K562 (cell line): ENCODE data around the gene OVCA2. TPM values are rescaled to one million over a fixed set of nuclear protein-coding genes. Genes with fewer than 3 reads are reported as not detected.

ENCODE experiments used
- ATAC-seq: fragments of 200-7000 bp; cut with Tn5 transposase; 3 replicates; pipeline ENCODE4 v1.9.1; 2020; ENCODE audit warnings: moderate library complexity
- BruUV-seq: library from RNA; stranded (reverse); fragments of 400-500 nt; replicated peaks from 2 replicates; lab custom pipeline; 2021; lab: Mats Ljungman, UMichigan
- CTCF ChIA-PET: fragments of 300-600 bp; formaldehyde crosslinking; extraction: SDS; loops from one replicate; lab custom pipeline; 2021; ENCODE audit warnings: low intra/inter-chr PET ratio; lab: Yijun Ruan, JAX
- POLR2A ChIA-PET: fragments of 300-600, 350-650 bp; sonication (Branson Sonifier 250); formaldehyde crosslinking; extraction: SDS; loops from one replicate; lab custom pipeline; 2021; ENCODE audit warnings: antibody characterized with exemption, inconsistent platforms; lab: Yijun Ruan, JAX
- DNase-seq, 4 experiments: peaks; one replicate each; pipeline versions ENCODE4 v3.0.0 to v3.0.0-alpha.2; 2011 to 2018; ENCODE audit warnings: low spot score in 3 of 4, mixed read lengths in 3 of 4; ENCODE audit errors: extremely low read depth in 1 of 4
- FAIRE-seq: peaks from 2 replicates; lab custom pipeline; 2011; peaks lifted over from hg19 to GRCh38; lab: Jason Lieb, UNC
- H2AFZ ChIP-seq: 2 replicates; pipeline ENCODE4 v1.6.0; 2011; ENCODE audit warnings: low read depth, low read length, control low read depth, inconsistent platforms
- H3K27ac ChIP-seq: fragments of 200-600 bp; 3 replicates; pipeline ENCODE4 v1.8.0; 2011; ENCODE audit warnings: low read depth, mild to moderate bottlenecking, control low read depth, inconsistent platforms, low read length, moderate library complexity, mixed read lengths; ENCODE audit errors: extremely low read depth
- H3K27me3 ChIP-seq, 2 experiments: fragments of 300-600 bp in 1 of 2; 2 replicates in 1 of 2; 3 replicates in 1 of 2; pipeline versions ENCODE4 v1.6.0 to v1.8.0; 2011; ENCODE audit warnings: inconsistent platforms in 2 of 2, low read length in 2 of 2, mild to moderate bottlenecking in 1 of 2, mixed read lengths in 1 of 2, moderate library complexity in 1 of 2; ENCODE audit not compliant: control insufficient read depth in 2 of 2, insufficient read depth in 2 of 2
- H3K36me3 ChIP-seq: fragments of 300-600 bp; 3 replicates; pipeline ENCODE4 v1.8.0; 2011; ENCODE audit warnings: mild to moderate bottlenecking, low read length, inconsistent platforms; ENCODE audit not compliant: control insufficient read depth, insufficient read depth
- H3K4me1 ChIP-seq, 2 experiments: fragments of 200-600 bp in 1 of 2; replicated peaks in 1 of 2; 2 replicates in 1 of 2; 3 replicates in 1 of 2; pipeline versions ENCODE4 v1.5.1 to v1.8.0; 2011; ENCODE audit warnings: inconsistent platforms in 2 of 2, low read length in 2 of 2, mild to moderate bottlenecking in 1 of 2, mixed read lengths in 1 of 2, moderate library complexity in 1 of 2; ENCODE audit not compliant: control insufficient read depth in 2 of 2, insufficient read depth in 2 of 2
- H3K4me2 ChIP-seq: 2 replicates; pipeline ENCODE4 v1.6.1; 2011; ENCODE audit warnings: low read length, control low read depth, inconsistent platforms, mixed read lengths; ENCODE audit not compliant: insufficient read depth
- H3K4me3 ChIP-seq: fragments of 200-600 bp; sonication (generic), shearing (Covaris generic); 2 replicates; pipeline ENCODE4 v1.5.1; 2016; ENCODE audit warnings: control low read depth, inconsistent platforms
- H3K79me2 ChIP-seq: fragments of 200-600 bp; 3 replicates; pipeline ENCODE4 v1.8.0; 2011; ENCODE audit warnings: low read length, inconsistent platforms; ENCODE audit not compliant: control insufficient read depth, insufficient read depth
- H3K9ac ChIP-seq, 2 experiments: 2 replicates each; pipeline versions ENCODE4 v1.6.0 to v1.6.1; 2011; ENCODE audit warnings: low read depth in 2 of 2, low read length in 2 of 2, control low read depth in 1 of 2, inconsistent platforms in 1 of 2, mild to moderate bottlenecking in 1 of 2, mixed read lengths in 1 of 2; ENCODE audit not compliant: insufficient read depth in 1 of 2
- H3K9me1 ChIP-seq: one replicate; pipeline ENCODE4 v1.6.0; 2011; ENCODE audit warnings: inconsistent platforms, mild to moderate bottlenecking, low read length, moderate library complexity; ENCODE audit not compliant: control insufficient read depth, insufficient read depth
- H3K9me3 ChIP-seq: replicated peaks from 2 replicates; pipeline ENCODE4 v1.5.1; 2011; ENCODE audit warnings: low read depth, low read length, inconsistent platforms; ENCODE audit not compliant: control insufficient read depth, insufficient read depth
- H4K20me1 ChIP-seq: replicated peaks from 2 replicates; pipeline ENCODE4 v1.6.1; 2011; ENCODE audit warnings: low read length, inconsistent platforms, mixed read lengths; ENCODE audit not compliant: control insufficient read depth, insufficient read depth
- CREB1 ChIP-seq, 2 experiments: sonication (generic) in 1 of 2; formaldehyde crosslinking in 1 of 2; IDR thresholded peaks; 2 replicates each; pipeline versions ENCODE4 v1.6.1 to v1.8.0; 2012 to 2022; ENCODE audit warnings: inconsistent platforms in 1 of 2, mild to moderate bottlenecking in 1 of 2, missing genetic modification reagents in 1 of 2, moderate library complexity in 1 of 2
- ZFP36 ChIP-seq: fragments of 150-350 bp; IDR thresholded peaks from 2 replicates; pipeline ENCODE4 v1.6.1; 2018; ENCODE audit warnings: low read length, low read depth; ENCODE audit not compliant: partially characterized antibody
- ZNF23 ChIP-seq: fragments of 250-450 bp; sonication (Bioruptor Pico); IDR thresholded peaks from 2 replicates; pipeline ENCODE4 v1.4.0; 2020; ENCODE audit warnings: mild to moderate bottlenecking
- ZNF445 ChIP-seq: fragments of 250-450 bp; sonication (Bioruptor Pico); IDR thresholded peaks from 2 replicates; pipeline ENCODE4 v1.4.0; 2020; ENCODE audit warnings: low read depth, mild to moderate bottlenecking, moderate library complexity
- WGBS: fragments of 100-300 bp; shearing (Covaris generic); methylation state at CpG from one replicate; pipeline ENCODE4 v1.1.6; 2016; ENCODE audit warnings: low coverage, mixed read lengths; ENCODE audit not compliant: insufficient coverage; ENCODE audit errors: missing lambda C conversion rate; 5-methylcytosine and 5-hydroxymethylcytosine counted together
- in situ Hi-C: fragments of 300-500 bp; cut with MboI; formaldehyde crosslinking; loops from 4 replicates; pipeline ENCODE4 v1.15.0; 2018; ENCODE audit warnings: inconsistent platforms, mixed read lengths
- intact Hi-C: fragments of 100-400 bp; cut with micrococcal nuclease; formaldehyde crosslinking; loops from 2 replicates; pipeline ENCODE4 v1.14.2; 2022
- polyA plus RNA-seq, 8 experiments: library from polyadenylated mRNA; depleted of rRNA in 4 of 8; stranded (reverse) in 5 of 8; unstranded in 3 of 8; fragments of >200 nt; fragmentation: Nextera tagmentation in 2 of 8; fragmentation: Illumina TruSeq in 1 of 8; extraction: Ambion mirVana in 2 of 8; extraction: Trizol in 1 of 8; gene quantifications; 2 replicates each; pipeline versions ENCODE4 v1.2.1 to v1.2.3, GENCODE V29; 2011 to 2014; ENCODE audit warnings: inconsistent platforms in 1 of 8, missing spikeins in 1 of 8
- total RNA-seq, 7 experiments: library from RNA; depleted of rRNA in 6 of 7; stranded (reverse); fragments of >200 nt in 6 of 7; fragmentation: Illumina TruSeq in 2 of 7; extraction: Trizol in 2 of 7; gene quantifications; 2 replicates each; pipeline versions ENCODE4 v1.2.1 to v1.2.3, GENCODE V29; 2011 to 2021; ENCODE audit warnings: low replicate concordance in 1 of 7
- TF ChIP-seq, protein P1 (sequence below): fragments of 250-450 bp; sonication (Bioruptor Pico); IDR thresholded peaks from 2 replicates; pipeline ENCODE4 v1.5.0; 2022; ENCODE audit warnings: mild to moderate bottlenecking

Gene OVCA2
- total and polyA plus RNA-seq, 9 of the 15 experiments (the other 6 are each of a cell fraction or from before 2014, with no cell fraction given), result 3.0 to 23.7 (median 14.1) TPM

- in situ Hi-C loops (no loop called here), intact Hi-C loops (no loop called here)
- Histone ChIP-seq H3K9ac (peak overlapping the region in 1 of 2 experiments; percentile 71; a peak in 1 of 4 replicates), H3K9me1 (no peaks in the 10 kb centered on the region), H3K4me1 (peaks cover 6 to 39% of the 10 kb centered on the region in 2 experiments; a peak in 3 of 5 replicates), H3K36me3 (no peaks in the 10 kb centered on the region), H3K9me3 (no peaks in the 10 kb centered on the region), H3K27ac (no peak overlapping the region), H3K79me2 (no peaks in the 10 kb centered on the region), H3K4me3 (peak overlapping the region; percentile 38), H4K20me1 (peaks cover under 1% of the 10 kb centered on the region; the same call in 1 of the 2 replicates), H2AFZ (peak overlapping the region; percentile 70; the same call in 1 of the 2 replicates), H3K27me3 (peaks cover 3 to 40% of the 10 kb centered on the region in 2 experiments), H3K4me2 (no peak overlapping the region)
- ChIA-PET CTCF (no interaction called here), POLR2A (interaction anchor here (0.8 kb wide), 1 partner anchor 14 kb away, joined by 4 read pairs; no protein-coding TSS in a partner anchor)
- DNase-seq (no peak), ATAC-seq (no peak), FAIRE-seq (no peak)
- 0% methylated on average over 1 of the region's 73 CpGs for WGBS
- TF ChIP-seq CREB1 (IDR thresholded peaks at IDR 0.05) (no peak), CREB1 (CRISPR knock-in tag; IDR thresholded peaks at IDR 0.05) (no peak), ZFP36 (no peak), ZNF23 (CRISPR knock-in tag) (no peak), ZNF445 (CRISPR knock-in tag) (no peak)
- TF ChIP-seq, protein P1, sequence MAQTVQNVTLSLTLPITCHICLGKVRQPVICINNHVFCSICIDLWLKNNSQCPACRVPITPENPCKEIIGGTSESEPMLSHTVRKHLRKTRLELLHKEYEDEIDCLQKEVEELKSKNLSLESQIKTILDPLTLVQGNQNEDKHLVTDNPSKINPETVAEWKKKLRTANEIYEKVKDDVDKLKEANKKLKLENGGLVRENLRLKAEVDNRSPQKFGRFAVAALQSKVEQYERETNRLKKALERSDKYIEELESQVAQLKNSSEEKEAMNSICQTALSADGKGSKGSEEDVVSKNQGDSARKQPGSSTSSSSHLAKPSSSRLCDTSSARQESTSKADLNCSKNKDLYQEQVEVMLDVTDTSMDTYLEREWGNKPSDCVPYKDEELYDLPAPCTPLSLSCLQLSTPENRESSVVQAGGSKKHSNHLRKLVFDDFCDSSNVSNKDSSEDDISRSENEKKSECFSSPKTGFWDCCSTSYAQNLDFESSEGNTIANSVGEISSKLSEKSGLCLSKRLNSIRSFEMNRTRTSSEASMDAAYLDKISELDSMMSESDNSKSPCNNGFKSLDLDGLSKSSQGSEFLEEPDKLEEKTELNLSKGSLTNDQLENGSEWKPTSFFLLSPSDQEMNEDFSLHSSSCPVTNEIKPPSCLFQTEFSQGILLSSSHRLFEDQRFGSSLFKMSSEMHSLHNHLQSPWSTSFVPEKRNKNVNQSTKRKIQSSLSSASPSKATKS (CRISPR knock-in tag), result no peak
- no TSS peak for BruUV-seq
These were observed 17.1 kb upstream of the OVCA2 start for GRCh38 chr17:2024572-2025219.
